Measurements from ENCODE around the gene SPINT2.

Gene SPINT2

GRCh38 chr19:38250821-38251563 lies 13.4 kb upstream of the SPINT2 start:
- in situ Hi-C loops (cut with HindIII; ENCODE audit: low pct_ligation_motif_present, low sequenced_read_pairs) = no loop called here
- Histone ChIP-seq H3K4me3 (ENCODE audit: low read depth, low read length) (no peak overlapping the region), H3K36me3 (replicated peaks) (no peaks in the 10 kb centered on the region), H3K27me3 (replicated peaks) (no peaks in the 10 kb centered on the region), H3K27ac (peak overlapping the region; percentile 11)
- DNase-seq = peak; percentile 12
- TF ChIP-seq CTCF (IDR thresholded peaks at IDR 0.05; ENCODE audit: low read depth, low read length, missing control alignments) = no peak

DNA sequence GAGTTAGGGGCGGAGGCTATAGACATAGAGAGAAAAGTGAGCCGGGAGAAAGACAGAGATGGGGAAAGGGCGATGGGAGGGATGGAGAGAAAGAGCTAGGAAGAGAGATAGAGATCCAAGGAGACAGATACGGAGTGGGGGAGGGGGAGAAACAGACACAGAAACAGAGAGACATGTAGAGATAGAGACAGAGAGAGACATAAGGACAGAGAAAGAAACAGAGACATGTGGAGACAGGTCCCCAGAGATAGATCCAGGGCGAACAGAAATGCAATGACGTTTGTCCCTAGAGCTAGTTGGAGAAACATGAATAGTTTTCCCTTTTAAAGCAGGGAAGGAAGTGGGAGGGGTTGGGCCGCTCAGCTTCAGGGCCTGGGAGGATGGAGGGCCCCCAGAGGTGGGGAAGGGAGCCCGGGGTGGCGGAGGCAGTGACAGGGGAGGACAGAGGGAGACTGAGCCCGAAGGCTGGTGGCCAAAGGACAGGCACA lies 12.8 kb upstream of the SPINT2 start:
- Histone ChIP-seq H3K27ac (peak overlapping the region; percentile 11), H3K36me3 (replicated peaks) (no peaks in the 10 kb centered on the region), H3K4me3 (ENCODE audit: low read depth, low read length) (no peak overlapping the region), H3K27me3 (replicated peaks) (no peaks in the 10 kb centered on the region)
- in situ Hi-C loops (cut with HindIII; ENCODE audit: low pct_ligation_motif_present, low sequenced_read_pairs) = no loop called here
- TF ChIP-seq CTCF (IDR thresholded peaks at IDR 0.05; ENCODE audit: low read depth, low read length, missing control alignments) = no peak
- peak; percentile 20 for DNase-seq

DNA sequence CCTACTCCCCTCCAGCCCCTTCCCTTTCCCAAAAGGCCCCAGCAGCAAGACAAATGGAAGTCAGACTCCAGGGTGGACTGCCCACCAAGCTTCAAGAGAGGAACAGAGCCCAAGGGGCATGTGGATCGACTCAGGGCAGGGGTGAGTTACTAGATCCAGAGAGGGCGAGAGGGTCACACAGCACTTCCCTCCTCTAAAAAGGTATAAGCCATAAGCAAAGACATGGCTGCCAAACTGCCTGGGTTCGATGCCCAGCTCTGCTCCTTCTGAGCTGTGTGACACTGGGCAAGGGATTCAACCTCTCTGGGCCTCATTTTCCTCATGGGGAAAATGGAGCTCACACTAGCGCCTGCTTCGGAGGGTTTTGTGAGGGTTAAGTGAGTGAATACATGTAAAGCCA lies 12.0 kb upstream of the SPINT2 start:
- Histone ChIP-seq H3K36me3 (replicated peaks) (no peaks in the 10 kb centered on the region), H3K4me3 (ENCODE audit: low read depth, low read length) (no peak overlapping the region), H3K27ac (no peak overlapping the region), H3K27me3 (replicated peaks) (no peaks in the 10 kb centered on the region)
- DNase-seq = no peak
- TF ChIP-seq CTCF (IDR thresholded peaks at IDR 0.05; ENCODE audit: low read depth, low read length, missing control alignments) = no peak
- in situ Hi-C loops (cut with HindIII; ENCODE audit: low pct_ligation_motif_present, low sequenced_read_pairs) = no loop called here

- no peak for DNase-seq
- Histone ChIP-seq H3K36me3 (replicated peaks) (no peaks in the 10 kb centered on the region), H3K4me3 (ENCODE audit: low read depth, low read length) (no peak overlapping the region), H3K27me3 (replicated peaks) (no peaks in the 10 kb centered on the region), H3K27ac (no peak overlapping the region)
- in situ Hi-C loops (cut with HindIII; ENCODE audit: low pct_ligation_motif_present, low sequenced_read_pairs) = no loop called here
- no peak for TF ChIP-seq CTCF (IDR thresholded peaks at IDR 0.05; ENCODE audit: low read depth, low read length, missing control alignments)
Measured at GRCh38 chr19:38252941-38253691, 11.3 kb upstream of the SPINT2 start.

DNA sequence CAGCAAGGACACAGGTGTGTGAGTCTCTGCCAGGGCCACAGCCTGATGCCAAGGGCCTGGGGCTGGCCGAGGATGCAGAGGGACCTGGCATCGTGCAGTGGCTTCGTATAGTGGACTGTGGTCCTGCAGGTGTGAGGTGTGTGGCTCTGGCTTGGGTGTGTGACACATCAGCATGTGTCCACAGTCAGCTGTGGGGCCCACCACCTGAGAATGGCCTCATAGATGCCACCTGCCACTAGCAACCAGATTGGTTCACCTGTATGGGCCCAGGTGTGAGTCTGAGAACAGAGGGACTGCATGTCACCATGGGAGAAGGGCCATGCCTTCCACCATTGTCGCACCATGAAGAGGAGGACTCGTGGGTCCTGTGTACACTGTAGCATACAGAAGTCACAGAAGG lies 10.6 kb upstream of the SPINT2 start:
- in situ Hi-C loops (cut with HindIII; ENCODE audit: low pct_ligation_motif_present, low sequenced_read_pairs) = no loop called here
- TF ChIP-seq CTCF (IDR thresholded peaks at IDR 0.05; ENCODE audit: low read depth, low read length, missing control alignments) = no peak
- no peak overlapping the region for H3K4me3 ChIP-seq (ENCODE audit: low read depth, low read length)
- no peak overlapping the region for H3K27ac ChIP-seq
- H3K36me3 ChIP-seq (replicated peaks) = no peaks in the 10 kb centered on the region
- DNase-seq = no peak
- no peaks in the 10 kb centered on the region for H3K27me3 ChIP-seq (replicated peaks)
